22Rv1 (cell line): ENCODE results near the gene MED19.

Source experiments
- CTCF ChIP-seq: fragments of 450-650 bp; IDR thresholded peaks from 2 replicates; pipeline ENCODE4 v1.5.1; 2017; ENCODE audit warnings: mild to moderate bottlenecking
- ZFX ChIP-seq: fragments of 450-650 bp; IDR thresholded peaks from 2 replicates; pipeline ENCODE4 v1.6.1; 2017; ENCODE audit warnings: antibody characterized with exemption, borderline replicate concordance

GRCh38 chr11:57727185-57727584 lies 15.2 kb upstream of the MED19 start:
- TF ChIP-seq CTCF (no peak), ZFX (no peak)
